Peyer's patch (tissue), 4 donors: Measurements from ENCODE around the gene COX4I1.

Source experiments
- POLR2A ChIP-seq, 2 donors: fragments of 450-650 bp; IDR thresholded peaks; one replicate each; pipeline ENCODE4 v1.5.1; 2017; ENCODE audit warnings: antibody characterized with exemption in 2 of 2, mild to moderate bottlenecking in 2 of 2, moderate library complexity in 2 of 2
- TF ChIP-seq, protein P1 (sequence below), 6 experiments: fragments of 450-650 bp in 4 of 6; fragments of 200-600 bp in 2 of 6; sonication (generic) in 1 of 6; IDR thresholded peaks; one replicate each; pipeline ENCODE4 v1.5.1; 2017 to 2019; ENCODE audit warnings: antibody characterized with exemption in 6 of 6, mild to moderate bottlenecking in 3 of 6, moderate library complexity in 1 of 6

GRCh38 chr16:85828166-85828565 lies 28.7 kb downstream of the COX4I1 start:
- TF ChIP-seq, protein P1, sequence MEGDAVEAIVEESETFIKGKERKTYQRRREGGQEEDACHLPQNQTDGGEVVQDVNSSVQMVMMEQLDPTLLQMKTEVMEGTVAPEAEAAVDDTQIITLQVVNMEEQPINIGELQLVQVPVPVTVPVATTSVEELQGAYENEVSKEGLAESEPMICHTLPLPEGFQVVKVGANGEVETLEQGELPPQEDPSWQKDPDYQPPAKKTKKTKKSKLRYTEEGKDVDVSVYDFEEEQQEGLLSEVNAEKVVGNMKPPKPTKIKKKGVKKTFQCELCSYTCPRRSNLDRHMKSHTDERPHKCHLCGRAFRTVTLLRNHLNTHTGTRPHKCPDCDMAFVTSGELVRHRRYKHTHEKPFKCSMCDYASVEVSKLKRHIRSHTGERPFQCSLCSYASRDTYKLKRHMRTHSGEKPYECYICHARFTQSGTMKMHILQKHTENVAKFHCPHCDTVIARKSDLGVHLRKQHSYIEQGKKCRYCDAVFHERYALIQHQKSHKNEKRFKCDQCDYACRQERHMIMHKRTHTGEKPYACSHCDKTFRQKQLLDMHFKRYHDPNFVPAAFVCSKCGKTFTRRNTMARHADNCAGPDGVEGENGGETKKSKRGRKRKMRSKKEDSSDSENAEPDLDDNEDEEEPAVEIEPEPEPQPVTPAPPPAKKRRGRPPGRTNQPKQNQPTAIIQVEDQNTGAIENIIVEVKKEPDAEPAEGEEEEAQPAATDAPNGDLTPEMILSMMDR (IDR thresholded peaks at IDR 0.05), result no peak
- no peak for TF ChIP-seq POLR2A (IDR thresholded peaks at IDR 0.05)
